OCI-M2 (cell line): ENCODE measurements around the gene KCNH6.

Source experiments
- DNase-seq: peaks from one replicate; lab custom pipeline; 2025; ENCODE audit not compliant: unreplicated experiment; lab: John Stamatoyannopoulos, UW

The KCNH6 gene

DNA sequence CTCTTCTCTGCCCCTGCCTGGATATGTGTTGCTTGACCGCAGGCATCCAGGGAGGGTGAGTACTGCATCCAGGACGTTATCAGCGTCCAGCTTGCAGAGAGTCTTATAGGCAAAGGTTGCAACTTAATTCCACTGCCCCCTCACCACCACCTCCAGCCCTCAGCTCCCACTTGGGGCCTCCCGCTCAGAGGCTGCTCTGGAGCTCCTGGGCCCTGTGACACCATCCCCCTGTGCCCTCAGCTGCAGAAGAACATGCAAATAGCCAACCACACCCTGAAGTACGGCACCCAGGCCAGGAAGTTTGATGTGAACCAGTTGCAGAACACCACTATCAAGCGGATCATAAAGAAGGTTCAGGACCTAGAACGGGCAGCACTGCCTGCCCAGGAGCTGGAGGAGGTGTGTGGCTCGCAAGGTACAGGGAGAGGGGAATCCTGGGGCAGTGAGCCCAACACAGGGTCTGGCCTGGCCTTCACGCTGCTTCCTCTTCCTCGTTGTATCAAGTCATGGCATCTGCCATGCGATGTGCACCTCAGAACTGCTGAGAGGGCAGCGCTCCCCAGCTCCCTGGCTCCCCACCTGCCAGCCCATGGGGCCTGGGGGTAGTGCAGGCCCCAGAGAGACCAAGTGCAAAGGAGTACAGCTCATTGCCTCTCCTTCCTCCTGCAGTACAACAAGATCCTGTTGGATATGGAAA, 36.7 kb upstream of the KCNH6 start:
- no peak for DNase-seq

DNA sequence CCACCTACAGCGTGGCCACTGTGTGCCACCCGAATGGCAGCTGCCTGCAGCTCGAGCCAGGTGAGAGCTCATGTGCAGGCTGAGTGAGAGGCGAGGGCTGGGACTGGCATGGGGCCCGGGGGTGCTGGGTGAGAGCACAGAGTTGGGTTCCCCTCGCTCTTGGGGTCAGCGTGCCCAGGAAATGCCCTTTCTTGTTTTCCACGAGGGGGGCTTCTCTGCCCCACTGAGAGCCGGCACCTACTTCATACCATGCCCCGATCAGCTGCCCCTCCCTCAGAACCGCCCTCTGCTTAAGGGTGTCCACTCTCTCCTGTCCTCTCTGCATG, 36.2 kb upstream of the KCNH6 start:
- no peak for DNase-seq

DNA sequence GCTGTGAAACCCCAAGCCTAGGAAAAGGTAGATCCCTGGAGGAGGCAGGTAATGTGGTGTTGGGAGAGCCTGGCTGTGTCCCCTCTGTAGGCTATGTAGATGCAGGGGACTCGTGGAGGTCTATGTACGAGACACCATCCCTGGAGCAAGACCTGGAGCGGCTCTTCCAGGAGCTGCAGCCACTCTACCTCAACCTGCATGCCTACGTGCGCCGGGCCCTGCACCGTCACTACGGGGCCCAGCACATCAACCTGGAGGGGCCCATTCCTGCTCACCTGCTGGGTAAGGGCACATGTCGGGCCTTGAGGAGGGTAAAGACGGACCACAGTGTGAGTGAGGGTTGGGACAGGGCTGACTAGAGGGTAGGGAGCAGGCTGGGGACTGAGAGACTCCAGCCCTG, 34.3 kb upstream of the KCNH6 start:
- DNase-seq: no peak

DNA sequence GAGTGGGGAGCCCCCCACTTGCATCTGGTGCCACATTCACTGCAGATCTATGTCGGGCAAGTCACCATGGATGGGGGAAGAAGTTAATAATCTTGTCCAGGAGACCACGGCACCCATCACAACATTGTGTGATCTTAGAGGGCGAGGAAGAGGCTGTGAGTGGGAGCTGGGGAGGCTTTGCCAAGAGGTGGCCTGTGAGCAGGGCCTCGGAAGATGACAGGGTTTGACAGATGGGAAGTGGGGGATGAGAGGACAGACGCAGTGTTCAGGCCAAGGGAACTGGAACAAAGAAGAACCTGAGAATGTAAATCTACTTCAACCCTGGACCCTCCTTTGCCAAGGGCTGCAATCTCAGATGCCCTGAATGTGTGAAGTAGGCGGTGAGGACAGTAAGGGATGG, 33.9 kb upstream of the KCNH6 start:
- no peak for DNase-seq

GRCh38 chr17:63490329-63490728, 32.8 kb upstream of the KCNH6 start:
- DNase-seq: no peak

GRCh38 chr17:63490858-63491400, 32.2 kb upstream of the KCNH6 start:
- DNase-seq: no peak

GRCh38 chr17:63491413-63491812, 31.7 kb upstream of the KCNH6 start:
- no peak for DNase-seq

DNA sequence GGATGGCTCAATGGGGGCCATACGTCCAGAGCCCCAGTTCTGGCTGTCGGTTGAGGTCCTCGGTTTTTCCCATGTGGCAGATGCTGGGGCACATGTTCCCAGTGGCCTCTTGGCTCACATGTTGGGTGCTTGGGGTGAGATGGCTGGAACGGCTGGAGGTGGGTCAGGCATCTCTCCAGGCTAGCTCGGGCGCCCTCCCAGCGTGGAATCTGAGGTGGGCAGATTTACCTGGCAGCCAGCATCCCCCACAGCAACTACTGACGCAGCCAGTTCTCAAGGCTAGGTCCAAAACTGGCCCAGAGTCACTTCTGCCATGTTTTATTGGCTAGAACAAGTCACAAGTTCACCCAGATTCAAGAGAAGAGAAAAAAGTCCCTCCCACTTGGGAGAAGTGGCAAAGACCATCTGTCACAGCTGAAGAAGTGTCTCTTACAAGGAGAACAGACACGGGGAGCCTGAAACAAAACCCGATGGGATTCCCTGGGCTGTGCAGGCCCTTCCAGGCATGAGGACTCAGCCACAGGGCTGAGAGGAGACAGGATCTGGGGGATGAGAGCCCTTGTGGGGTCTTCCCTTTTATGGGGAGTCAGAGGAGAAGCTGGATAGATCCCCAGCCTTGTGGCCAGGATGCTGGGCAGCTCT, 31.1 kb upstream of the KCNH6 start:
- no peak for DNase-seq

GRCh38 chr17:63492940-63493339, 30.2 kb upstream of the KCNH6 start:
- DNase-seq: no peak

DNA sequence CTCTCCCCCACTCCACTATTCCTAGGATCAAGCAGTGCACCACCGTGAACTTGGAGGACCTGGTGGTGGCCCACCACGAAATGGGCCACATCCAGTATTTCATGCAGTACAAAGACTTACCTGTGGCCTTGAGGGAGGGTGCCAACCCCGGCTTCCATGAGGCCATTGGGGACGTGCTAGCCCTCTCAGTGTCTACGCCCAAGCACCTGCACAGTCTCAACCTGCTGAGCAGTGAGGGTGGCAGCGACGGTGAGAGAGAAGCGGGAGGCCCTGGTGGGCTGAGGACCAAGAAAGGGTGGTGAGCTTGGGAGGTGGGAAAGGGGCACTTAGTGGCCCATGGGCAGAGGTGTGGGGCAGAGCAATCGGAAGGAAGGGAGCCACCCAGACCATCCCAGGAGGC, 29.7 kb upstream of the KCNH6 start:
- no peak for DNase-seq

GRCh38 chr17:63494300-63494928, 28.7 kb upstream of the KCNH6 start:
- no peak for DNase-seq

DNA sequence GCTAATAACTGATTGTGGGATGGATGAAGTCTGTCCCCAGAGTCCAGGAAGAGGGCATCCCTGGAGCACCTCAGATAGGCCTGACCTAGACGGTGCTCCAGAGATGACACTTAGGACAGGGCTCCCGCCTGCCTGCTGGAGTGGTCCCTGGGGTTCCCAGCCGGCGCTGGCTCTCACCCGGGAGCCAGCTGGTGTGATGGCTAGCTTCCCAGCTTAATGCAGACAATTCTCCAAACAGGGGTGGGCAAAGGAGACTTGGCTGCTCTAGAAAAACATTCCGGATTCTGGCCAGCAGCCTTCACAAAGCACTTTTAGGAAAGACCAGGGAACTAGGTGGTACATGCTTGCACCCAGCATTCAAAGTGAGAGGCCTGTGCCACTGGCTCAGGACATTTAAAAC, 27.7 kb upstream of the KCNH6 start:
- no peak for DNase-seq

- DNase-seq: no peak
These were observed 27.0 kb upstream of the KCNH6 start for GRCh38 chr17:63496177-63496576.

DNA sequence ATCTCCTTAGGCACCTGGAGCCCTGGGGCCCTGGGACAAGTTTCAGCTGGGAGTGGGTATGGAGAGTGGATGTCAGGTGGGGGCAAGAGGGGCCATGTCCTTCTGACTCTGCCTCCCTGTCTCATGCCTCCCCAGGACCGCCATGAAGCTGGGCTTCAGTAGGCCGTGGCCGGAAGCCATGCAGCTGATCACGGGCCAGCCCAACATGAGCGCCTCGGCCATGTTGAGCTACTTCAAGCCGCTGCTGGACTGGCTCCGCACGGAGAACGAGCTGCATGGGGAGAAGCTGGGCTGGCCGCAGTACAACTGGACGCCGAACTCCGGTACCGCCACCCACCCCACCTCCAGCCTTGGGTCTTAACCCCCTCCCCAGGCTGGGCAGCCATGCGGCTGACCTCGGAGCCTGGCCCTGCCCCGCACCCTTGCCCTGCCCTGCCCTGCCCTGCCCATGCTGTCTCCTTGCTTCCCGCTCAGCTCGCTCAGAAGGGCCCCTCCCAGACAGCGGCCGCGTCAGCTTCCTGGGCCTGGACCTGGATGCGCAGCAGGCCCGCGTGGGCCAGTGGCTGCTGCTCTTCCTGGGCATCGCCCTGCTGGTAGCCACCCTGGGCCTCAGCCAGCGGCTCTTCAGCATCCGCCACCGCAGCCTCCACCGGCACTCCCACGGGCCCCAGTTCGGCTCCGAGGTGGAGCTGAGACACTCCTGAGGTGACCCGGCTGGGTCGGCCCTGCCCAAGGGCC, 26.3 kb upstream of the KCNH6 start:
- DNase-seq: no peak

- no peak for DNase-seq
These were observed 25.3 kb upstream of the KCNH6 start for GRCh38 chr17:63497708-63498483.

DNA sequence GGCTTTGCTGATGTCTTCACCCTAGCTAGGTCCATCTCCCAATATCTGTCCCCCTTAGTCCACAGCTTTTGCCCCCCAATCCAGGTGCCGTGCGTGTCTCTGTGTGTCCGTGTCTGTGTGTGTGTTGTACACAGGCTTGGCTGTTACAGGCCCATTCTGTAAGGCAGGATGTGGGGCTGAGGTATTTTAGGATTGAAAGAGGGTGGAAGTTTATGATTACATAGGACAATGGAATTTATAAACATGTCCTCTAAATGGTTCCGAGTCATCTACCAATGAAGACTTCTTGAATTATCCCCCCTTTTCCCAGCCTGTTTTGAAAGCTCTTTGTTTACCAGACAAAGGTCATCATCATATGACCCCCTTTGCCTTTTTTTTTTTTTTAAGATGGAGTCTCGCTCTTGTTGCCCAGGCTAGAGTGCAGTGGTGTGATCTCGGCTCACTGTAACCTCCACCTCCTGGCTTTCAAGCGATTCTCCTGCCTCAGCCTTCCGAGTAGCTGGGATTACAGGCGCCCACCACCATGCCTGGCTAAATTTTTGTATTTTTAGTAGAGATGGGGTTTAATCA, 24.4 kb upstream of the KCNH6 start:
- no peak for DNase-seq

GRCh38 chr17:63500543-63501390, 22.4 kb upstream of the KCNH6 start:
- DNase-seq: no peak

GRCh38 chr17:63503341-63503705, 19.8 kb upstream of the KCNH6 start:
- no peak for DNase-seq

GRCh38 chr17:63504261-63504660, 18.9 kb upstream of the KCNH6 start:
- DNase-seq: no peak

DNA sequence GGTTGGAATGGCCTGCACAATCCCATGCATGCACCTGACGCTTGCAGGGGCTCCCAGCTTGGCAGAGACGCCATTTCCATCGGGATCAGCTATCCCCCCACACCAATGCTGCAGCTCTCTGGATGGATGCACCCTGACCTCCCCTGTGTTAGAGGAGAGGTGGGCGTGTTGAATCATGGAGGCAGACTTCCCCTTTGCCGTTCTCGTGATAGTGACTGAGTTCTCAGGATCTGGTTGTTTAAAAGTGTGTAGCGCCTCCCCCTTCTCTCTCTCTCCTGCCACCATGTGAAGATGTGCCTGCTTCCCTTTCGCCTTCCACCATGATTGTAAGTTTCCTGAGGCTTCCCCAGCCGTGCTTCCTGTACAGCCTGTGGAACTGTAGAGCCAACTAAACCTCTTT, 17.8 kb upstream of the KCNH6 start:
- DNase-seq: no peak
